HG02642 (cell line): ENCODE measurements around the gene NAALADL2.

ENCODE experiments used
- ATAC-seq: cut with Tn5 transposase; IDR thresholded peaks from one replicate; pipeline ENCODE4 v1.9.1; 2021; ENCODE audit warnings: mild to moderate bottlenecking; ENCODE audit not compliant: unreplicated experiment, poor library complexity

Gene NAALADL2

DNA sequence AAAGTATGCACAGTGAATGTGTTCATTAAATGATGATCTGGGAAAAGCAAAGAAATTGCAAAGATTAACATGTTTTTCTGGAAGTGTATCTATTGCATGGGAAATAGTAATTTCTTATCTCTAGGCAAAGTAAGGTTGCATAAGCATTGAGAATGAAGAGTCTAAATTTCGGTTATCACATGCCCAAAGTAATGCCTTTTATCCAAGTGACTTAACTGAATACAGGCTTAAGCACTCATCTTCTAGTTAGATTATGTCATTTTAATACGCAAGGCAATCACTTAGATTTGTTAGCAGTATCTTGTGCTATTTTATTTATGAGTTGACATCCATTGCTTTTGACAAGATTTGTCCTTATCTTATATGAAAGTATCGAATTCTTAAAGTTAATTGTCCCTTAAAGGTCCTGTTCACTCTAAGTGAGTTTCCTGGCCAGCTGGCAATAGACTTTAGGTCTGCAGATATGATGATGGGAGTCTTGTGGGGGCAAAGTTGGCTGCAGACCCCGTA, 100.5 kb downstream of the NAALADL2 start:
- ATAC-seq: no peak

DNA sequence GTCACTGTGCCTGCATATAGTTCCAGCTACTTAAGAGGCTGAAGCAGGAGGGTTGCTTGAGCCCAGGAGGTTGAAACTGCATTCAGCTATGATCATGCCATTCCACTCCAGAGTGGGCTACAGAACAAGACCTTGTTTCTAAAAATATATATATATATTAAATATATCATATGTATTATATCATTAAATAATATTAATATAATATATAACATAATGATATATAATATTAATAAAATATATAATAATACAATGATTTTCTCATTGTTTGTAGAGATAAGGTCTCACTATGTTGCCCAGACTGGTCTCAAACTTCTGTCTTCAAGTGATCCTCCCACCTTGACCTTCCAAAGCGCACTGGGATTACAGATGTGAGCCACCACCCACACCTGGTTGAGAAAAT, 101.8 kb downstream of the NAALADL2 start:
- no peak for ATAC-seq

GRCh38 chr3:174973465-174973864, 114.3 kb downstream of the NAALADL2 start:
- ATAC-seq: no peak

DNA sequence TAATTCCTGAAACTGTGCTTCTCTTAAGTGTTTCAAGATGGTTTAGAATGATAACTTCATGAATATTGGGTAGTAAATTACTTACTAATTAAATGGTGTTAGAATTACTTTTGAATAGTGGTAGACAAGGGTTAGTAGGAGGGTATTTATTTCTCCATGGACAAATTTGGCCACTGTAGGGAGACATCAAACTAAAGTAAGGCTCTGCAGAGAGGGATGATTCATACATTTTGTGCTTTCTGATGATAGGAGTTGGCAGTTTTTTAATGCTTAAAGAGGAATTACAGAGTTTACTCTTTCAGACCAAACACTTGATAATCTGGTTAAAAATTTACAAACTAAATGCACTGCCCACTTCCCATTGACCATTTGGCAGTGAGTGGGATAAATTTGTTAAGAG, 127.6 kb downstream of the NAALADL2 start:
- no peak for ATAC-seq

DNA sequence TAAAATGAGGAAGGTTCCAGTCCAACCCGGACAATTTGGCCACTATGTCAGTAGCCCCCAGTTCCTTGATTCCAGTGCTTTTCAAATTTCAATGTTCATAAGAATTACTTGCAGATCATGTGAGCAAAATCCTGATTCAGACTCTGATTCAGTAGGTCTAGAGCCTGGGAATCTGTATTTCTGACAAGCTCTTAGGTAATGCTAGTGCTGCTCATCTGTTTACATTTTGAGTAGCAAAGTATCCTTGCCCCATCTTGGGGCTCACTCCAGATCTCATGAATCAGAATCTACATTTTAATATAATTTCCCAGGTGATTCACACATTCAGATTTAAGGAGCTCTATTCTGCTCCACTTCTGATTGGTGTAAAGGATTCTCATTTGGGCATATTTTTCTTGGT, 142.0 kb downstream of the NAALADL2 start:
- no peak for ATAC-seq

- no peak for ATAC-seq
Observed at GRCh38 chr3:175002732-175003143, 143.6 kb downstream of the NAALADL2 start.

DNA sequence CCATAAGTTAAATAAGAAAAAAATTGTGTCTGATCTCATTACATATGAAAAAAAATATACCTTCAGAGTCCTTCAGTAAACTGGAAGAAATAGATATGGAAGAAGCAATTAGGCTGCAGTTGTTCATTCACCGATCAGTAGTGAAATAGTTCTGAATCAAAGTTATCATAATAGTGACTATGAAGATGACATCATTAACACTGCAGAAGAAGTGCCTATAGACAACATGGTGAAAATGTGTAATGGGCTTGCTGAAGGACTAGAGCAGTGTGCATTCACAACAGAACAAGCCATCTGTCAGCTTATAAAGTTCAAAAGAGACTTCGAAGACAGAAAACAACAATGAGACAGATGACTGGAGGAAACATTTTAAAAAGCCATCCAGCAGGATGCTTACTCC, 144.5 kb downstream of the NAALADL2 start:
- ATAC-seq: no peak

DNA sequence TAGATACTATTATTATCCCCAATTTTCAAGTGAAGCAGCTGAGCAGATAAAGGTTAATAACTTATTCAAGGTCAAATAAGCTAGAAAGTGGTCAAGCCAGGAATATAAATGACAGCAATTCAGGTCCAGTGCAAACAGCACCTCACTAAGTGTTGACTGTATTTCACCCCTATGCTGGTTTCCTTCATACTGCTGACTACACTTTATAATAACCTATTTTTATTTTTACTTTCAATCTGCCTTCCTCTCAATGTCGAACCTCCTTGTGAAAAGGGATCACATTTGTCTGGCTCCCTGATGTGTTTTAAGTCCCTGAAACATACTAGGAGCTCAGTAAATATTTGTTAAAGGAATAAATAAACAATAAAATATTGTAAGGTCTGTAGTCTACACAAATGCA, 146.1 kb downstream of the NAALADL2 start:
- ATAC-seq: no peak

DNA sequence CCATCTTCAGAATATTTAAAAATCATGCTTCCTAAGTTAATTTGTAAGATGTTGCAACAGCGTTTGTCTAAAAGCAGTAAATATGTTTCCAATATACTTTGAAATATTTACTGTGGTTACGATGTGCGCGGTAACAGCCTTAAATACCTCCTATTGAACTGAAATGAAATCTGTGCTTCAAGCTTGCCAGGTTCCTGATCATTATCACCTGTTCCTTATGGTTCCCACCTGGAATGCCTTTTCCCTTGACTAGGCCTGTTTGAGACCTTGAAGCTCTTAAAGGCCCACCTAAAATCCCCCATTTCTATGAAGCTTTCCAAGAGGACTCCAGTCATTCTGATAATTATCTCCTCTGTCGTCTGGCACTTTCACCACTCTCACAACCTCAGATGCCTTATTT, 146.7 kb downstream of the NAALADL2 start:
- ATAC-seq: no peak

- no peak for ATAC-seq
Observed at GRCh38 chr3:175007306-175007705, 148.2 kb downstream of the NAALADL2 start.

- no peak for ATAC-seq
Observed at GRCh38 chr3:175009295-175009694, 150.2 kb downstream of the NAALADL2 start.

DNA sequence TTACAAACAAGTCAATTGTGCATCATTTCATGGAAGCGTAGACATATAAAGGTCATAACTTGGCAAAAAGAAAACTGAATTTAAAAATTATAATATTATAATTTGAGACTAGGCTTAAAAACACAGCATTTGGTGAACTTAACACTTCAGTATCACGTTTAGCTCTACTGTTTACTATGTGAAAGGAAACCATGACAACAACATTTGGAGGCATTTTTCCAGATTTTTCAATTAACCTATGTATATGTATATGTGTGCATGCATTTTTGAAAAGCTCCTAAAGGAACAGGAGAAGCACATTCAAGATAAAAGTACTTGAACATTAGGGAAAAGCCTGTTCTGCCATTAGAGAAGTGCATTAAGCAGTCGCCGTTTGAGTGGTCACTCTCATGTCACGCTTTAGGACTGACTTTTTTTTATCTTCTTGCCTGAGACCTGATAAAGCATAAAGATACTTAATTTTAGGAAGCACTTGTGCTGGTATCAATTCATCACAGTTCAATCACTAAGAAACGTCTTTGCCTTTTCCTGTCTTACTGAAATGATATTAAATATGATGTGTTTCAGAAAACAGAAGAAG, 156.0 kb downstream of the NAALADL2 start:
- ATAC-seq: no peak

DNA sequence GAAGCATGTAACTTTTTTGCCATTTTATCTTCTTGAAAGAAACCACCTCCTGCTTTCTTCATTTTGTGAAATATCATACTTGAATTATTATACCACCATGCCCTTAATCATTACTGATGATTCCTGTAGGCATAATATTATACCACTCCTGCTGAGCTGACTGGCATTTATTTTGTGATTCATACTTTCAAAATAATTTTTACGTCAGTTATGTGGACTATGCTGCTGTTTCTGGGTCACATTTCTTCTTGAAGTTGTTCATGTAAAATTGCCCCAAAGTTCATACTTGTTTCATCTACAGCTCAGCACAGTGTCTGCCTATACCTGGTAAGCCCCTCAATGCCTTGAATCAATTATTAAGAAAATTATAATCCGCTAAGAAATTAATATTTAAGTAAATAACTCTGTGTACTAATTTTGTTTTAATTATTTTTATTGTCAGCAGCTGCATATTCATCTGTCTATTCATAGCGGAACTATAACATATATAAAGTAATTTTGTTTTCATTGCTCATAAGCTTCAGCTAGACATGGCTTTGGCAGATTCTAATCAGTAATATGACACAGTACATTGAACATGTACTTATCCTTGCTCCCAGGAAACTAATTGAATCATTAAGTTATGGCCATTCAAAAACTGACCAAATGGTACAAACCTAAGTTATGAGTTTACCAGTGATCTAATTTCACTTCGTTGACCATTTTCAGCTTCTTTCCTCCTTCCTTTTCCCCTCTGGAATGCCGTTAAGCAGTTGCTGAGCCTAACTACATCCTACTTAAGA, 160.0 kb downstream of the NAALADL2 start:
- no peak for ATAC-seq

- no peak for ATAC-seq
Observed at GRCh38 chr3:175020101-175020500, 161.0 kb downstream of the NAALADL2 start.

DNA sequence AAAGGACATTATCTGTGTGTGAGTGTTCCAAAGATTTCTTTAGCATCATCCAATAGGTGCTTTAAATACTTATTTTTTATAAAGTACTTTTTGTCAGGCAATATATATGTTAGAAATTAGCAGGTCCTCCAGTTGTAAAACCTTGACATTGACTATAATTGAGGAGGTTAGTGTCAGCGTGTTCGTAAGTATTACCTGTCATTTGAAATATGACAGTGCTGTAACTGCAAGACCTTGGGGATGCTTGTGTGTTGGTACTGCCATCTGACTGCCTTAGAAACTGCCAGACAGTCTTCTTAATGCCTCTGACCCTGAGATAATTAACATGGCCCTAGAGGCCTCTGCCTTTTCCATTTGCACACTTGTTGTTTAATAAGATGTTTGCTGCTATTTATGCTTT, 170.7 kb downstream of the NAALADL2 start:
- ATAC-seq: no peak

GRCh38 chr3:175039875-175040274, 180.7 kb downstream of the NAALADL2 start:
- no peak for ATAC-seq

- ATAC-seq: no peak
Observed at GRCh38 chr3:175041369-175041768, 182.2 kb downstream of the NAALADL2 start.

DNA sequence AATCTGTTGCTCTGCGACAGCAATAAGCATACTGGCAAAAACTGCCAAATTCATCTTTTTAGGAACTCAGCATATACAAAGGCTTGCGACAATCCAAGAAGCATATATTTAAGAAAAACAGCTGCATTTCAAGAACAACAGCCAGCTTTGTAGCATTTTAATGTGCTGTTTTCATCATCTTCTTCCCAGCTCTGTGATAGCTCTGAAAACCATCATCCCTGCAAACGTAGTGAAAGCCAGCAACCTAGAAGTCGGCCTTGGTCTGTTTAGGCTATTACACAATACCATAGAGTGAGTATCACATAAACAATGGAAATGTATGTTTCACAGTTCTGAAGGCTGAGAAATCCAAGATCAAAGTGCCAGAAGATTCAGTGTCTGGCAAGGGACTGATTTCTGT, 187.5 kb downstream of the NAALADL2 start:
- no peak for ATAC-seq

GRCh38 chr3:175047786-175048185, 188.7 kb downstream of the NAALADL2 start:
- no peak for ATAC-seq

- no peak for ATAC-seq
Observed at GRCh38 chr3:175057401-175057800, 198.3 kb downstream of the NAALADL2 start.

- ATAC-seq: no peak
Observed at GRCh38 chr3:175059788-175060187, 200.7 kb downstream of the NAALADL2 start.

DNA sequence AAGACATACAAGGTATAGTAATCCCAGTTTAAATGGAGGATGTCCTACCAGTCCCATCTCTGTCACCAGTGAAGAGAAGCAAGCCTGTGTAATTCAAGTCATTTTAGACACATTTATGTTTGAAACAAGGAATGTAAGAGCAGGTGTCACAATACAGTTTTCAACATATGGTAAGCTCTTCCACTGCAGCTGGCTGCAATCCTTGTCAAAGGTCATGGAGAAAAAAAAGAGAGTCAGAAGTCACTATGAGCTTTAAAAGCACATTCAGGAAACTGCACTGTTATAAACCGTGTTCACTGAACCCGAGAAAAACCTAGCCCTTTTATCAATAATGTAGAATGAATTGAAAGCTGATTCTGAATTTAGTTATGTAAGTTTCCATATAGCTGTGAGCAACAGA, 206.4 kb downstream of the NAALADL2 start:
- no peak for ATAC-seq
